HG03575 (cell line): ENCODE data around the gene ERN2.

Source experiments
- ATAC-seq: cut with Tn5 transposase; IDR thresholded peaks from one replicate; pipeline ENCODE4 v1.9.1; 2021; ENCODE audit not compliant: unreplicated experiment, insufficient number of reproducible peaks, low FRiP score; ENCODE audit errors: extremely low read depth

ERN2 gene

GRCh38 chr16:23691483-23692189 lies 21.4 kb downstream of the ERN2 start:
- no peak for ATAC-seq

GRCh38 chr16:23690771-23691482 lies 22.1 kb downstream of the ERN2 start:
- ATAC-seq: no peak

GRCh38 chr16:23689442-23690187 lies 23.4 kb downstream of the ERN2 start:
- no peak for ATAC-seq

GRCh38 chr16:23687034-23687808 lies 25.8 kb downstream of the ERN2 start:
- no peak for ATAC-seq

- no peak for ATAC-seq
Observed at GRCh38 chr16:23683487-23683886, 29.5 kb downstream of the ERN2 start.

- ATAC-seq: no peak
Observed at GRCh38 chr16:23682181-23682580, 30.8 kb downstream of the ERN2 start.

GRCh38 chr16:23679986-23680336 lies 33.1 kb downstream of the ERN2 start:
- no peak for ATAC-seq

- ATAC-seq: no peak
Observed at GRCh38 chr16:23679274-23679985, 33.6 kb downstream of the ERN2 start.

GRCh38 chr16:23678430-23679273 lies 34.4 kb downstream of the ERN2 start, which contains the start of gene PLK1:
Gene PLK1 (plus strand): TSS chr16:23678889. CDS start chr16:23678933, 44 bp downstream.
- ATAC-seq: no peak

- ATAC-seq: no peak
Observed at GRCh38 chr16:23676924-23677480, 36.0 kb downstream of the ERN2 start.

- no peak for ATAC-seq
Observed at GRCh38 chr16:23673971-23674614, 38.9 kb downstream of the ERN2 start.

- ATAC-seq: peak; percentile 65
Observed at GRCh38 chr16:23670137-23670776, 42.8 kb downstream of the ERN2 start.

- ATAC-seq: no peak
Observed at GRCh38 chr16:23668873-23669272, 44.1 kb downstream of the ERN2 start.

GRCh38 chr16:23668225-23668624 lies 44.8 kb downstream of the ERN2 start:
- ATAC-seq: no peak

GRCh38 chr16:23667355-23667659 lies 45.7 kb downstream of the ERN2 start:
- no peak for ATAC-seq

GRCh38 chr16:23666571-23667354 lies 46.3 kb downstream of the ERN2 start:
- ATAC-seq: no peak
